NCI-H226 (cell line): Measurements from ENCODE around the gene JUND.

ENCODE experiments used
- DNase-seq: peaks from one replicate; pipeline ENCODE4 v3.0.0-alpha.2; 2015

JUND gene

GRCh38 chr19:18308051-18308947 is 26.9 kb upstream of the JUND start:
- DNase-seq, result no peak

- DNase-seq, result no peak
These were observed 25.9 kb upstream of the JUND start for GRCh38 chr19:18307271-18307681.

GRCh38 chr19:18306888-18307260 is 25.5 kb upstream of the JUND start:
- DNase-seq, result no peak

- DNase-seq, result no peak
These were observed 24.9 kb upstream of the JUND start for GRCh38 chr19:18306209-18306887.

- peak; percentile 69 for DNase-seq
These were observed 23.3 kb upstream of the JUND start for GRCh38 chr19:18304458-18305310.

- DNase-seq, result no peak
These were observed 22.7 kb upstream of the JUND start for GRCh38 chr19:18304208-18304457.

- no peak for DNase-seq
These were observed 20.3 kb upstream of the JUND start for GRCh38 chr19:18301718-18302111.

GRCh38 chr19:18300930-18301717 is 19.7 kb upstream of the JUND start:
- DNase-seq, result peak; percentile 95

GRCh38 chr19:18299654-18300053 is 18.2 kb upstream of the JUND start:
- DNase-seq, result no peak

GRCh38 chr19:18298601-18299000 is 17.2 kb upstream of the JUND start:
- DNase-seq, result no peak

GRCh38 chr19:18297308-18297707 is 15.9 kb upstream of the JUND start:
- no peak for DNase-seq

GRCh38 chr19:18295034-18295451 is 13.6 kb upstream of the JUND start:
- DNase-seq, result no peak

- DNase-seq, result no peak
These were observed 13.0 kb upstream of the JUND start for GRCh38 chr19:18294467-18294864.

GRCh38 chr19:18293642-18294466 is 12.4 kb upstream of the JUND start:
- DNase-seq, result no peak

GRCh38 chr19:18292810-18293641 is 11.6 kb upstream of the JUND start:
- DNase-seq, result peak; percentile 89

- no peak for DNase-seq
These were observed 11.0 kb upstream of the JUND start for GRCh38 chr19:18292462-18292809.

- peak; percentile 88 for DNase-seq
These were observed 10.4 kb upstream of the JUND start for GRCh38 chr19:18291590-18292461.

GRCh38 chr19:18291019-18291524 is 9.7 kb upstream of the JUND start:
- no peak for DNase-seq

- no peak for DNase-seq
These were observed 9.0 kb upstream of the JUND start for GRCh38 chr19:18290302-18291018.
